ENCODE results near the gene MOB3B. TPM values are rescaled to one million over a fixed set of nuclear protein-coding genes. Genes with fewer than 3 reads are reported as not detected.

MOB3B gene
- total RNA-seq, 1 donor from 2014 or later, result 11.0 TPM

DNA sequence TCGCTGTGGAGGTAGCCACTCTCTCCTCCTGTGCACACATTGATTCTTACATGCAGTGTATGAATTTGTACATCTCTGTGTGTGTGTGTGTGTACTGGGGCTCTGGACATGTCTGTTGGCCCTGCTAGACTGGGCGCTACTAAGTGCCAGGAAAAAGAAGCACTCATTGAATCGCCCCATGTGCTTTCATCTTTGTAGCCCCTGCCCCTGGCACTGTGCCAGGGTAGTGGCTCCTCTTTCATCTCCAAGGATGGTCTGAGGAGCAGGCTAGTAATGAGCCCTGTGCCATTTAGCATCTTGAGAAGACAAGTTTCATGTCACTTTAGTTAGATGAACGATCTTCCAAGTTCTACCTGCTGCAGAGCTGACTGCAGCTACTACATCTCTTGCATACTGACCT is 198.2 kb downstream of the MOB3B start:
- intact Hi-C loops (cut with DNase I), result no loop called here
- Histone ChIP-seq H3K4me3 (no peak overlapping the region), H3K27me3 (no peaks in the 10 kb centered on the region), H3K4me1 (peaks cover 5% of the 10 kb centered on the region), H3K9me3 (no peaks in the 10 kb centered on the region), H3K27ac (no peak overlapping the region), H3K36me3 (peaks cover 0 to 12% of the 10 kb centered on the region in 2 donors)
- TF ChIP-seq POLR2AphosphoS5 (IDR thresholded peaks at IDR 0.05; ENCODE audit: insufficient read depth in 1 of 2, low read depth in 1 of 2) (no peak), POLR2A (IDR thresholded peaks at IDR 0.05) (no peak)
- TF ChIP-seq, protein P1, sequence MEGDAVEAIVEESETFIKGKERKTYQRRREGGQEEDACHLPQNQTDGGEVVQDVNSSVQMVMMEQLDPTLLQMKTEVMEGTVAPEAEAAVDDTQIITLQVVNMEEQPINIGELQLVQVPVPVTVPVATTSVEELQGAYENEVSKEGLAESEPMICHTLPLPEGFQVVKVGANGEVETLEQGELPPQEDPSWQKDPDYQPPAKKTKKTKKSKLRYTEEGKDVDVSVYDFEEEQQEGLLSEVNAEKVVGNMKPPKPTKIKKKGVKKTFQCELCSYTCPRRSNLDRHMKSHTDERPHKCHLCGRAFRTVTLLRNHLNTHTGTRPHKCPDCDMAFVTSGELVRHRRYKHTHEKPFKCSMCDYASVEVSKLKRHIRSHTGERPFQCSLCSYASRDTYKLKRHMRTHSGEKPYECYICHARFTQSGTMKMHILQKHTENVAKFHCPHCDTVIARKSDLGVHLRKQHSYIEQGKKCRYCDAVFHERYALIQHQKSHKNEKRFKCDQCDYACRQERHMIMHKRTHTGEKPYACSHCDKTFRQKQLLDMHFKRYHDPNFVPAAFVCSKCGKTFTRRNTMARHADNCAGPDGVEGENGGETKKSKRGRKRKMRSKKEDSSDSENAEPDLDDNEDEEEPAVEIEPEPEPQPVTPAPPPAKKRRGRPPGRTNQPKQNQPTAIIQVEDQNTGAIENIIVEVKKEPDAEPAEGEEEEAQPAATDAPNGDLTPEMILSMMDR (IDR thresholded peaks at IDR 0.05), result no peak
- no peak for DNase-seq (ENCODE audit: extremely low spot score in 2 of 2)

DNA sequence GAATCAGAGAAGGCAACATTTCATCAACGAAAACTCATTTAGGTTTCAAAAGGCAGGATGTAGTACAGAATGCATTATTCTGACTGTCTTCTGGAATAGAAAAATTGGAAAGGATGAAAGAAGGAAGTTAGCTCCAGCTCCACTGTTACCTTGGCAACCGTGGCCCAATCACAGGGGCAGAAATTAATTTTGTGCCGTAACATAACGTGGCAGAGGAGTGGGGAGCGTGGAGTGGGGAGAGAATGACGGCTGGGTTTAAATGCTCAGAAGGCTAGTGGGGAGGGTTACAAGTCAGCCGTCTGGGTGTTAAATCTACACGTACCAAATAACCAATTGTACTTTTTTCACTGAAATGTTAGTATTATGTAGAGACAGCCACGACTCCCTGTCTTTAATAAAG is 200.3 kb downstream of the MOB3B start:
- Histone ChIP-seq H3K27ac (no peak overlapping the region), H3K9me3 (no peaks in the 10 kb centered on the region), H3K4me1 (peaks cover 5% of the 10 kb centered on the region), H3K4me3 (no peak overlapping the region), H3K27me3 (no peaks in the 10 kb centered on the region), H3K36me3 (peaks cover 0 to 12% of the 10 kb centered on the region in 2 donors)
- intact Hi-C loops (cut with DNase I), result no loop called here
- TF ChIP-seq, protein P1 (IDR thresholded peaks at IDR 0.05), result no peak
- TF ChIP-seq POLR2AphosphoS5 (IDR thresholded peaks at IDR 0.05; ENCODE audit: insufficient read depth in 1 of 2, low read depth in 1 of 2), result no peak
- TF ChIP-seq POLR2A (IDR thresholded peaks at IDR 0.05), result no peak
- DNase-seq (ENCODE audit: extremely low spot score in 2 of 2), result no peak

- H3K4me1 ChIP-seq, result peaks cover 2% of the 10 kb centered on the region
- H3K27ac ChIP-seq, result no peak overlapping the region
- intact Hi-C loops (cut with DNase I), result no loop called here
- no peak overlapping the region for H3K4me3 ChIP-seq
- H3K36me3 ChIP-seq, result peaks cover 0 to 12% of the 10 kb centered on the region in 2 donors
- DNase-seq (ENCODE audit: extremely low spot score in 2 of 2), result no peak
- H3K9me3 ChIP-seq, result no peaks in the 10 kb centered on the region
- no peaks in the 10 kb centered on the region for H3K27me3 ChIP-seq
- TF ChIP-seq POLR2AphosphoS5 (IDR thresholded peaks at IDR 0.05; ENCODE audit: insufficient read depth in 1 of 2, low read depth in 1 of 2), result no peak
- TF ChIP-seq POLR2A (IDR thresholded peaks at IDR 0.05), result no peak
- TF ChIP-seq, protein P1 (IDR thresholded peaks at IDR 0.05), result no peak
Observed at GRCh38 chr9:27328483-27328882, 201.1 kb downstream of the MOB3B start.

DNA sequence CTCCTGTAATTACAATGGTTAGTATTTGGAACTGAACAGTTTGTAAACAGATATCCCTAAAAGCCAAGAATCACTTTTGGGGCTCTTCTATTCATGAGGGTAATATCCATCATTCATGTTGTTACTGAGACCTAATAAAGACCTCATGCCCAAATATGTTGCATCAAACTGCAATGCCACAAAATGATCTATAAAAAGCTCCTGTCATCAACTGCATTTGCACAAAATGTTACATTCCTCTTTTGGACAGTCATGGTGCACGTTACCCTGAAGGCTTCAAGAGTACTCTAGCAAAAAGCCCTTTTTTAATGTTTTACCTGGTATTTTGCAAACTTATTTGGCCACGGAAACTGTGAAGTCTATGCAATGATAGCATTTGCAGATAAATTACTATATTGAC is 218.4 kb downstream of the MOB3B start:
- DNase-seq (ENCODE audit: extremely low spot score in 2 of 2), result no peak
- no peak overlapping the region for H3K4me3 ChIP-seq
- intact Hi-C loops (cut with DNase I), result no loop called here
- TF ChIP-seq POLR2A (IDR thresholded peaks at IDR 0.05) (no peak), POLR2AphosphoS5 (IDR thresholded peaks at IDR 0.05; ENCODE audit: insufficient read depth in 1 of 2, low read depth in 1 of 2) (no peak)
- TF ChIP-seq, protein P1 (IDR thresholded peaks at IDR 0.05), result no peak
- no peaks in the 10 kb centered on the region for H3K36me3 ChIP-seq
- no peak overlapping the region for H3K27ac ChIP-seq
- H3K4me1 ChIP-seq, result no peaks in the 10 kb centered on the region
- no peaks in the 10 kb centered on the region for H3K27me3 ChIP-seq
- no peaks in the 10 kb centered on the region for H3K9me3 ChIP-seq

DNA sequence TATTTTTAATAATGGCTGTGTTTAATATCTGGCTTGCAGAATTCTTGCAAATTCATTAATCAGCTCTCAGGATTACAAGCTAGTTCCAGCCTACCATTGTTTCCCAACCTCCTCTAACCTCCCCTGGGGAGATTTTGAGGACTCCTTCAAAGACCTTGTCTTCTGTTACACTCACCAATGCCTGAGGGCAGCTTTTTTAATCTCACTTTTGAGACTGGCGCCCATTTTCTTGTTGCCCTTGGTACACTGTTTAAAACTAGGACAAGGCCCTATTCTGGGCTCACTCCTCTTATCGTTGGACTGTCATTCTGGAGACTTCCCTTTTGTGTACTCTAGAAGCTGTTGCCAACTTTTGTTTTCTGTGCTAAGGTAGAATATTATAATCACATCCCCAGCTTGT is 219.0 kb downstream of the MOB3B start:
- no peak for TF ChIP-seq POLR2A (IDR thresholded peaks at IDR 0.05)
- TF ChIP-seq, protein P1 (IDR thresholded peaks at IDR 0.05), result no peak
- TF ChIP-seq POLR2AphosphoS5 (IDR thresholded peaks at IDR 0.05; ENCODE audit: insufficient read depth in 1 of 2, low read depth in 1 of 2), result no peak
- Histone ChIP-seq H3K9me3 (no peaks in the 10 kb centered on the region), H3K4me3 (no peak overlapping the region), H3K36me3 (no peaks in the 10 kb centered on the region), H3K27ac (no peak overlapping the region), H3K4me1 (no peaks in the 10 kb centered on the region), H3K27me3 (no peaks in the 10 kb centered on the region)
- intact Hi-C loops (cut with DNase I), result no loop called here
- no peak for DNase-seq (ENCODE audit: extremely low spot score in 2 of 2)

All from vagina (tissue), 2 donors.